ENCODE measurements around the gene DYTN. TPM values are rescaled to one million over a fixed set of nuclear protein-coding genes. Genes with fewer than 3 reads are reported as not detected.

DYTN gene
- polyA plus RNA-seq, 1 of the 3 experiments (the other 2 are of a cell fraction) = not detected

DNA sequence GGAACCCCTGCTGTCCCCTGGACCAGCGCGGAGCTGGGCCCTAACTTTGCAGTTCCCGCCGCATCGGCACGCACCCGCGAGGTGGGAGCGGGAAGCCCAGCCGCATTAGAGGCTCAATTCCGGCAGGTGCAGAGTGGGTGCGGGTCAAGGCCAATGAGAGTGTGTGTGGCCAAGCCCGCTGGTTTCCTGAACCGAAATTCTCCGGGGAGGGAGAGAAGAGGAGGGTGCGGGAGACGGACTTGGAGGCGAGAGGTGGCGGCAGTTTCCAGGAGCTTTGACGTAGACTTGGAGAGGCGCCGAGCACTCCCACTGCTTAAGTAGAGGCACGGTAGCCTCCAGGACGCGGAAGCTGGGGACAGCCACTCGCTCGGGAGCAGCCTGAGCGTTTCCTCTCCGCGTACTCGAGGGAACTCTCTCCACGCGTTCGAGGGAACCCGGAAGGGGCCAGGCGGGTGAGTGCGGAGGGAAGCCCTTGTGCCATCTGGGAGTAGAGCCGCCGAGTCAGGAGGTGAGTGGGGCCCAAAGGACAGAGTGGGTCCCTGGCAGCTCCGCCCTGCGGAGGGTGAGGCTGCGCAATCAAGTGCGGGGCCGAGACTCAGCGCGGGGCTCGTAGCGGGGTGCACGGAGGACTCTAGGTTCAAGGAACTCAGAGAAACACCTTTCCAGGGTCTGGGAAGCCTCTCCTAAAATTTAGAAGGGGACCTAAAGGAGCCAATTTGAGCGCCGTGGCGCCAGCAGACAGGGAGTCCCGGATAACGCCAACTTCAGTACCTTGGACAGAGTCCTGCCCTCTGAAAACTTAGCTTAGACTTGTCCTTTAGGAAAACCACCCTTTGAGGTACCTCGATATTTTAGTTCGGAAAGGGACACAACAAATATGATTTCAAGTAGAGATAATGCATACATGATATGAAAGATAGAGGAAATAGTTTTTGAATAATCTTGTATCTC is 75.8 kb downstream of the DYTN start, which contains the start of gene FAM237A:
FAM237A (plus strand) TSS at position 413 of the 951 bp plus-strand sequence. CDS start 1,750 bp downstream, outside the sequence.
- ChIA-PET CTCF (interaction anchor here (0.6 to 2.1 kb wide), 5 partner anchors 10 to 1184 kb away, joined by 3 to 4 read pairs (median 4); no protein-coding TSS in a partner anchor), POLR2A (interaction anchor here (0.6 kb wide), 1 partner anchor 740 kb away, joined by 3 read pairs; no protein-coding TSS in a partner anchor)
- TF ChIP-seq CTCF (IDR thresholded peaks at IDR 0.05) (no peak), SIN3A (IDR thresholded peaks at IDR 0.05; ENCODE audit: borderline replicate concordance, low read depth, low read length) (no peak), FOXJ3 (CRISPR knock-in tag; IDR thresholded peaks at IDR 0.05) (no peak), REST (IDR thresholded peaks at IDR 0.05; ENCODE audit: low read depth, low read length) (peak; percentile 98), FOXM1 (IDR thresholded peaks at IDR 0.05; ENCODE audit: low read depth) (no peak), NFIC (IDR thresholded peaks at IDR 0.05; ENCODE audit: borderline replicate concordance) (no peak)
- Histone ChIP-seq H3K4me3 (ENCODE audit: low read depth in 2 of 2, low read length in 1 of 2) (peak within 1 kb of the TSS in 1 of 2 experiments; percentile 40; a peak in 3 of 4 replicates), H3K79me2 (ENCODE audit: insufficient read depth) (no peaks in the 10 kb centered on the region), H3K4me2 (0 out of 2 replicates have a peak within 1 kb of the TSS, but pooled peaks have one; percentile 24), H3K27ac (ENCODE audit: low read depth in 2 of 2, low read length in 1 of 2) (no peak within 1 kb of the TSS), H3K27me3 (ENCODE audit: insufficient read depth) (no peaks in the 10 kb centered on the region; the same call in 1 of the 2 replicates), H3K9me2 (0 out of 2 replicates have a peak, but pooled peaks cover 3% of the 10 kb centered on the region), H3K36me3 (replicated peaks in 1 of 2; ENCODE audit: control insufficient read depth in 1 of 2, insufficient read depth in 2 of 2, low read length in 1 of 2) (no peaks in the 10 kb centered on the region), H3F3A (replicated peaks; ENCODE audit: insufficient read depth) (no peaks in the 10 kb centered on the region), H3K9me3 (no peaks in the 10 kb centered on the region), H3K9ac (no peak within 1 kb of the TSS), H4K20me1 (ENCODE audit: insufficient read depth) (no peaks in the 10 kb centered on the region), H3K4me1 (ENCODE audit: control insufficient read depth in 1 of 2, insufficient read depth in 2 of 2, low read depth in 1 of 2, low read length in 1 of 2) (no peaks in the 10 kb centered on the region; a peak in 1 of 4 replicates), H2AFZ (ENCODE audit: low read depth) (no peak within 1 kb of the TSS)
- 20% methylated on average over 44 of the region's 56 CpGs for WGBS (ENCODE audit: low lambda C conversion rate)
- peak; percentile 68 for DNase-seq

DNA sequence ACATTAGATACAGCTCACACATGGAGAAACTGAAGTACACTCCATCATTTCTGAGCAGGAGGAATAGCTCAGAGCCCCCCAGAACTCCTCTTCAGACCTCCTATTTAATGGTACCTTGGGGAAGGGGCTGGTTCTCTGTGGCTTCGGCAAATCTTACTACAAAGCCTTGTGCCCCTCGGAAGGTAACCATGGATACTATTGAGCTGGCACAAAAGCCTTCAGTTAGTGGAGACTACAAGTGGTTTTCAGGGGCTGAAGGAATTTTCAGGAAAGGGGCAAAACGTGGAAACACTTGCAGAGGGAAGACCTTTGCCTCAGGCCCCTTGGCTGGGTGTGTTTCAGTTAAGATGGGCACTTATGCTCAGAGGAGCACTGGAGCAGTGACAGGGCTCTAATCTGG is 77.0 kb downstream of the DYTN start:
- H3K36me3 ChIP-seq (replicated peaks in 1 of 2; ENCODE audit: control insufficient read depth in 1 of 2, insufficient read depth in 2 of 2, low read length in 1 of 2) = no peaks in the 10 kb centered on the region
- no peak overlapping the region for H3K4me3 ChIP-seq (ENCODE audit: low read depth in 2 of 2, low read length in 1 of 2)
- H3K79me2 ChIP-seq (ENCODE audit: insufficient read depth) = no peaks in the 10 kb centered on the region
- H4K20me1 ChIP-seq (ENCODE audit: insufficient read depth) = no peaks in the 10 kb centered on the region
- no peaks in the 10 kb centered on the region for H3K9me3 ChIP-seq
- no peaks in the 10 kb centered on the region for H3F3A ChIP-seq (replicated peaks; ENCODE audit: insufficient read depth)
- no peak overlapping the region for H3K27ac ChIP-seq (ENCODE audit: low read depth in 2 of 2, low read length in 1 of 2)
- no peak overlapping the region for H3K4me2 ChIP-seq
- H3K27me3 ChIP-seq (ENCODE audit: insufficient read depth) = no peaks in the 10 kb centered on the region; the same call in 1 of the 2 replicates
- 42% methylated on average over 3 of the region's 3 CpGs for WGBS (ENCODE audit: low lambda C conversion rate)
- H3K9ac ChIP-seq = no peak overlapping the region
- 0 out of 2 replicates have a peak, but pooled peaks cover 3% of the 10 kb centered on the region for H3K9me2 ChIP-seq
- H2AFZ ChIP-seq (ENCODE audit: low read depth) = no peak overlapping the region
- POLR2A ChIA-PET = no interaction called here
- CTCF ChIA-PET = interaction anchor here (1.3 to 2.1 kb wide), 3 partner anchors 12 to 53 kb away, joined by 4 read pairs; no protein-coding TSS in a partner anchor
- H3K4me1 ChIP-seq (ENCODE audit: control insufficient read depth in 1 of 2, insufficient read depth in 2 of 2, low read depth in 1 of 2, low read length in 1 of 2) = no peaks in the 10 kb centered on the region; a peak in 1 of 4 replicates
- DNase-seq = no peak
- TF ChIP-seq POLR2AphosphoS5 (IDR thresholded peaks at IDR 0.05; ENCODE audit: low read depth, low read length) (no peak), ELF1 (IDR thresholded peaks at IDR 0.05) (no peak), EZH2phosphoT487 (IDR thresholded peaks at IDR 0.05; ENCODE audit: borderline replicate concordance, low read depth) (no peak), TCF12 (IDR thresholded peaks at IDR 0.05) (no peak), PBX3 (IDR thresholded peaks at IDR 0.05) (no peak), NFIC (IDR thresholded peaks at IDR 0.05; ENCODE audit: borderline replicate concordance) (no peak), CTCF (IDR thresholded peaks at IDR 0.05) (no peak), TEAD4 (IDR thresholded peaks at IDR 0.05; ENCODE audit: borderline replicate concordance, insufficient read depth) (no peak), CHD2 (IDR thresholded peaks at IDR 0.05; ENCODE audit: low read length, partially characterized antibody) (no peak), FOXM1 (IDR thresholded peaks at IDR 0.05; ENCODE audit: low read depth) (no peak), JUND (IDR thresholded peaks at IDR 0.05) (no peak), SIN3A (IDR thresholded peaks at IDR 0.05; ENCODE audit: borderline replicate concordance, low read depth, low read length) (no peak)
- TF ChIP-seq, protein P1, sequence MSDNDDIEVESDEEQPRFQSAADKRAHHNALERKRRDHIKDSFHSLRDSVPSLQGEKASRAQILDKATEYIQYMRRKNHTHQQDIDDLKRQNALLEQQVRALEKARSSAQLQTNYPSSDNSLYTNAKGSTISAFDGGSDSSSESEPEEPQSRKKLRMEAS (IDR thresholded peaks at IDR 0.05; ENCODE audit: low read depth) = no peak
